ENCODE data around the gene SMC4. TPM values are rescaled to one million over a fixed set of nuclear protein-coding genes. Genes with fewer than 3 reads are reported as not detected.

SMC4 gene
- total RNA-seq, 1 donor from 2014 or later: 124 TPM

DNA sequence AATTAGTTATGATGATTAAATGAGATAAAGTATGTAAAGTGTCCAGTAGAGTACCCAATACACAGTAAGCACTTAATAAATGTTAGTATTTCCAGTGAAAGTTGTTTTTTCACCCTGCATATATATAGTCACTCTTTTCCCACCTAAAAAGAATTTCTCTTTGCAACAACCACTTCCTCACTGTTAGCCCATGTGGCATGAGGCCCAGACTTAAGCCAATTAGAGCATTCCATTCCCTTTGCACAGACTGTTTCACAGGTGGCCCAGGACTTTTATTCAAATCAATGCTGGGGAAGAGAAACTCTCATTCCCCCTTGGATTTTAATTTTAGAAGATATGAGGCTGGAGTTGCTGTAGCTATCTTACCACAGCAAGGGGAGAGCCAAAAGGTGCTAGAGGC is 4.2 kb upstream of the SMC4 start:
- Mint-ChIP-seq H3K4me3 (no peak overlapping the region), H3K36me3 (peaks cover 4% of the 10 kb centered on the region), H3K27me3 (peaks cover 4% of the 10 kb centered on the region), H3K9me3 (no peaks in the 10 kb centered on the region), H3K27ac (no peak overlapping the region), H3K4me1 (ENCODE audit: unreplicated experiment) (peaks cover 5% of the 10 kb centered on the region)
- TF ChIP-seq, protein P1, sequence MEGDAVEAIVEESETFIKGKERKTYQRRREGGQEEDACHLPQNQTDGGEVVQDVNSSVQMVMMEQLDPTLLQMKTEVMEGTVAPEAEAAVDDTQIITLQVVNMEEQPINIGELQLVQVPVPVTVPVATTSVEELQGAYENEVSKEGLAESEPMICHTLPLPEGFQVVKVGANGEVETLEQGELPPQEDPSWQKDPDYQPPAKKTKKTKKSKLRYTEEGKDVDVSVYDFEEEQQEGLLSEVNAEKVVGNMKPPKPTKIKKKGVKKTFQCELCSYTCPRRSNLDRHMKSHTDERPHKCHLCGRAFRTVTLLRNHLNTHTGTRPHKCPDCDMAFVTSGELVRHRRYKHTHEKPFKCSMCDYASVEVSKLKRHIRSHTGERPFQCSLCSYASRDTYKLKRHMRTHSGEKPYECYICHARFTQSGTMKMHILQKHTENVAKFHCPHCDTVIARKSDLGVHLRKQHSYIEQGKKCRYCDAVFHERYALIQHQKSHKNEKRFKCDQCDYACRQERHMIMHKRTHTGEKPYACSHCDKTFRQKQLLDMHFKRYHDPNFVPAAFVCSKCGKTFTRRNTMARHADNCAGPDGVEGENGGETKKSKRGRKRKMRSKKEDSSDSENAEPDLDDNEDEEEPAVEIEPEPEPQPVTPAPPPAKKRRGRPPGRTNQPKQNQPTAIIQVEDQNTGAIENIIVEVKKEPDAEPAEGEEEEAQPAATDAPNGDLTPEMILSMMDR (conservative IDR thresholded peaks at IDR 0.05): no peak
- no peak for DNase-seq (ENCODE audit: extremely low spot score, unreplicated experiment)

DNA sequence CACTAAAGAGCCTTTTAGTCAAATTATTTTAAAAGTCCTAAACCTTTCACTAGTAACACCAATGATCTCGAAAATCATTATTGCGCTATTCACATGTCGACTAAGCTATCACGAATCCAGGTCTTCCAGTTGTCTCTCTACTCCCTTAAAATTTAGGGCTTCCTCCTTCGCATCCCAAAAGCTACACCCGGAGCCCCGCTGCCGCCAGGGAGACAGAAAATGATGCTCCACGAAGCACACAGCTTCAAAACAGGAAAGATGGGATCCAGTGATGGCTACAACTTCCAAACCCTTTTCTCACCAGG is 678 bp upstream of the SMC4 start:
- H3K27me3 Mint-ChIP-seq: peaks cover 7% of the 10 kb centered on the region

DNA sequence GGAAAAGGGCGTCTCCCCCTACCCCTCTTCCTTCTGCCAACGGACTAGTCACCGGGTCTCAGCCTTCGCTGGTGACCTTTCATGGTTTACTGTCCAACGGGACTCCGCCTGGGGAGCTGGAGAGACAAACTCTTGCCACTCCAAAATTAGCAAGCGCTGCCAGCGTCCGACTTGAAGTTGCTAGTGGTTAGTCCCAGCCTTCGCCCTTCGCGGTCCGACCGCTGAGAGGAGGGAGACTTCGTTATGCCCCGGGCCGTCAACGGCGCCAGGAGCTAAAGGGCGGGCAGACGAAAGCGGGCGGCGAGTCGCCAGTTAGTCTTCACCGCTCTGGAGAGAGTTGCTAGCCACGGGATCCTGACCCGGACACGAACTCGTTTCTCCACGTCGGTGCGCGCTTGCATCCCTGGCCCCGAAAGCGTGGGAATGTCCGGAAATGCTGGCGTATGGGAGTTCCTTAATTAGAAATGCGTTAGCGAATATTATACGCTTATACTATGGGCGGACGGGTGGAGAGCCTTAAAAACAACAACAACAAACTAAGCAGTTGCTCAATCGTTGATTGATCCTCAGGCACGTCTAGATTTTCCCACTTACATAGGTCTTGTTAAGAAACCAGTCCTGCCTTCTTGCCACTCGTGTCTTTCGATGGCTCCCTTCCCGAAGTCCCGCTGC is 716 bp downstream of the SMC4 start:
- TF ChIP-seq, protein P1 (conservative IDR thresholded peaks at IDR 0.05): no peak
- Mint-ChIP-seq H3K27me3 (peaks cover 7% of the 10 kb centered on the region), H3K36me3 (no peaks in the 10 kb centered on the region), H3K4me1 (ENCODE audit: unreplicated experiment) (peaks cover 29% of the 10 kb centered on the region), H3K27ac (peak overlapping the region; percentile 99), H3K4me3 (peak overlapping the region; percentile 99), H3K9me3 (no peaks in the 10 kb centered on the region)
- DNase-seq (ENCODE audit: extremely low spot score, unreplicated experiment): peak; percentile 65

More for the DNA sequence above, 678 bp upstream of the SMC4 start:
- H3K9me3 Mint-ChIP-seq: no peaks in the 10 kb centered on the region
- TF ChIP-seq, protein P1 (conservative IDR thresholded peaks at IDR 0.05): peak; percentile 46
- peak overlapping the region; percentile 99 for H3K27ac Mint-ChIP-seq
- peaks cover 21% of the 10 kb centered on the region for H3K4me1 Mint-ChIP-seq (ENCODE audit: unreplicated experiment)
- H3K36me3 Mint-ChIP-seq: no peaks in the 10 kb centered on the region
- no peak for DNase-seq (ENCODE audit: extremely low spot score, unreplicated experiment)
- peak overlapping the region; percentile 99 for H3K4me3 Mint-ChIP-seq

DNA sequence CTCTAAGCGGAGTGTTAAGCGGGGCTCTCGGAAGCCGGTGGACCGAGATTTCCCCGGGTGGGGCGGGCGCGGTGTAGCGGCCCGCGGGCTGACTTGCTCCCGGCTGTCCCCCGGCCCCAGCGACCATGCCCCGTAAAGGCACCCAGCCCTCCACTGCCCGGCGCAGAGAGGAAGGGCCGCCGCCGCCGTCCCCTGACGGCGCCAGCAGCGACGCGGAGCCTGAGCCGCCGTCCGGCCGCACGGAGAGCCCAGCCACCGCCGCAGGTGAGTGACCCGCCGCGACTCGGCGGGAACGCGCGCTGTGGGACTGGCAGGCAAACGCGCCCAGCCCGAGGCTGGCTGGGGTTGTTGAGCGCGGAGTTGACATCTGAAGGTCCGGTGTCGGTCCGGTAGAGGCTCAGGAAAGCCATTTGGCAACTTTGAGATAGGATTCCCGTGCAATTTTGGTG is 1.3 kb downstream of the SMC4 start:
- Mint-ChIP-seq H3K27me3 (peaks cover 7% of the 10 kb centered on the region), H3K4me1 (ENCODE audit: unreplicated experiment) (peaks cover 29% of the 10 kb centered on the region), H3K4me3 (peak overlapping the region; percentile 99), H3K36me3 (no peaks in the 10 kb centered on the region), H3K9me3 (no peaks in the 10 kb centered on the region), H3K27ac (peak overlapping the region; percentile 99)
- DNase-seq (ENCODE audit: extremely low spot score, unreplicated experiment): peak; percentile 71
- TF ChIP-seq, protein P1 (conservative IDR thresholded peaks at IDR 0.05): peak; percentile 30

DNA sequence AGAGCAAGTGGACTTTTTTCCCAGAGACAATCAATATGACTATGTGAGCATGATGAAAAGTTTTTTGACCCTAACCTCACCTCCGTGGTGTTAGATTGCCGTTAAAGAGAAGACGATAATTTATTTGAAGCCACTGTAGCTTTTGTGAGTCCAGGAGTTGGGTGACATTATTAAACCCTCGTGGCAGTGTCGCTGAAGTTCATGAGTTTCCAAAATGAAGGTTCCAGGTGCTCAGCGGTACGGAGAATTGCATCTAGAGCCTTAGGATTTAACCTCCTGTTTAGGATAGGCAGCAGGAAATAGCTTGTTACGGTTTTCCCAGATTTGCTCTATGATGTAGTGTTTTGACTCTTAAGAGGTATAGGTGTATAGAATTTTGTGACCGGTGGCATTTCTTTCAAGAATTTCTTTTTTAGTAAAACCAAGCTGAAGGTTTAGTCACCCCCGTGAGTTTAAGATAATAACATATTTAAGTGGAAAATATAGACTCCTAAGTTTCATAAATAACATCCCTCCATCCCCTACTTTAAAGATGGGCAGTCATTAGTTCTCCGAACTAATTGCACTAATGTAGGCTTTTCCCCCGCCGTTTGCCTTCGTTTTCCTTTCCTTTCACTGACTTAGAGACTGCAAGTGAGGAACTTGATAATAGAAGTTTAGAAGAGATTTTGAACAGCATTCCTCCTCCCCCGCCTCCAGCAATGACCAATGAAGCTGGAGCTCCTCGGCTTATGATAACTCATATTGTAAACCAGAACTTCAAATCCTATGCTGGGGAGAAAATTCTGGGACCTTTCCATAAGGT is 2.0 kb downstream of the SMC4 start:
- TF ChIP-seq, protein P1 (conservative IDR thresholded peaks at IDR 0.05): no peak
- Mint-ChIP-seq H3K27me3 (peaks cover 7% of the 10 kb centered on the region), H3K4me3 (peak overlapping the region; percentile 99), H3K4me1 (ENCODE audit: unreplicated experiment) (peaks cover 29% of the 10 kb centered on the region), H3K36me3 (no peaks in the 10 kb centered on the region), H3K27ac (peak overlapping the region; percentile 84), H3K9me3 (no peaks in the 10 kb centered on the region)
- no peak for DNase-seq (ENCODE audit: extremely low spot score, unreplicated experiment)
